Osteocyte (in vitro differentiated cells): ENCODE results near the gene ZBTB16. TPM values are rescaled to one million over a fixed set of nuclear protein-coding genes. Genes with fewer than 3 reads are reported as not detected.
A peak's percentile ranks its signal among the peaks of the same experiment; 100 is the strongest.

Experiments
- DNase-seq: peaks from one replicate; pipeline ENCODE4 v3.0.0; 2021; ENCODE audit warnings: mixed read lengths; ENCODE audit not compliant: unreplicated experiment; ENCODE audit errors: extremely low spot score
- H3K27ac Mint-ChIP-seq: one replicate; pipeline ENCODE4 v1.8.0; 2021; ENCODE audit warnings: mild to moderate bottlenecking, mixed read lengths; ENCODE audit not compliant: unreplicated experiment
- H3K27me3 Mint-ChIP-seq: one replicate; pipeline ENCODE4 v1.8.0; 2021; ENCODE audit warnings: mixed read lengths; ENCODE audit not compliant: unreplicated experiment
- H3K36me3 Mint-ChIP-seq: one replicate; pipeline ENCODE4 v1.8.0; 2021; ENCODE audit warnings: mixed read lengths; ENCODE audit not compliant: unreplicated experiment
- H3K4me1 Mint-ChIP-seq: one replicate; pipeline ENCODE4 v1.8.0; 2021; ENCODE audit warnings: mixed read lengths; ENCODE audit not compliant: unreplicated experiment
- H3K4me3 Mint-ChIP-seq: one replicate; pipeline ENCODE4 v1.8.0; 2021; ENCODE audit warnings: mild to moderate bottlenecking, moderate library complexity, mixed read lengths; ENCODE audit not compliant: unreplicated experiment
- H3K9me3 Mint-ChIP-seq: one replicate; pipeline ENCODE4 v1.8.0; 2021; ENCODE audit warnings: mixed read lengths; ENCODE audit not compliant: unreplicated experiment
- total RNA-seq: library from RNA; stranded (reverse); gene quantifications from 2 replicates; pipeline ENCODE4 v1.2.1, GENCODE V29; 2021
- TF ChIP-seq, protein P1 (sequence below): fragments of 200-600 bp; sonication (generic); IDR thresholded peaks from 2 replicates; pipeline ENCODE4 v1.5.0; 2021; ENCODE audit warnings: antibody characterized with exemption, mild to moderate bottlenecking, moderate library complexity

ZBTB16 gene
- total RNA-seq, 1 donor from 2014 or later = 20.3 TPM

DNA sequence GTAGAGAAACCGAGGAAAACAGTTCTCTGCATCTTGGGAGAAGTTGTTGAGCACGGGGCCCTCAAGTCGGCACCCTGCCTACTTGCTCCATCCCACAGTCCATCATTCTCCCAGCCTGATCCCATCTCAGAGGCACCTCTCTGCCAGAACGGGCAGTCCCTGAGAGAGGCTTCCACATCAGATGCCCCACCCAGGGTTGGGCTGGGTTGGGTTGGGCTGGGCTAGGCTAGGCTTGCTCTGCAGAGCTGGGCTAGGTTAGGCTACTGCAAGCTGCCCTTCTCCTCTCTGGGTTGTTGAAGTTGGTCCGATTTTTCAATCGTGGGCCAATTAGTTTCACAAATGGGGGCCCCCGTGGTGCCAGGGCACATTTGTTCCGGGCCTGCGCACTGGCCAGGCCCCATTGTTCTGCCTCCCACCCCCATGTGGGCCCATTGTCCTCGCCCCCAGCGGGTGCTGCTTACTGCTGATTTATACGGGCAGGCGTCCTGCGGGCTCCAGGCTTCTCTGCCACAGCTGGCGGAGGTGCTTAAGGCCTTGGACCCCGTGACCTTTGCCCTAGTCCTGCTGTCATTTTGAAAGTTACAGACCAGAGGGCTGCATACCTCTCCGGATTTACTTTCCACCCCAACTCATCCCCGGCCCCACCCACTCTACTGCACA, 173.0 kb downstream of the ZBTB16 start:
- Mint-ChIP-seq H3K4me3 (no peak overlapping the region), H3K36me3 (no peaks in the 10 kb centered on the region)

GRCh38 chr11:114233755-114234154, 174.2 kb downstream of the ZBTB16 start:
- Mint-ChIP-seq H3K9me3 (no peaks in the 10 kb centered on the region), H3K36me3 (no peaks in the 10 kb centered on the region), H3K27me3 (peaks cover 49% of the 10 kb centered on the region), H3K27ac (no peak overlapping the region), H3K4me3 (no peak overlapping the region), H3K4me1 (peaks cover 35% of the 10 kb centered on the region)
- DNase-seq = no peak
- TF ChIP-seq, protein P1, sequence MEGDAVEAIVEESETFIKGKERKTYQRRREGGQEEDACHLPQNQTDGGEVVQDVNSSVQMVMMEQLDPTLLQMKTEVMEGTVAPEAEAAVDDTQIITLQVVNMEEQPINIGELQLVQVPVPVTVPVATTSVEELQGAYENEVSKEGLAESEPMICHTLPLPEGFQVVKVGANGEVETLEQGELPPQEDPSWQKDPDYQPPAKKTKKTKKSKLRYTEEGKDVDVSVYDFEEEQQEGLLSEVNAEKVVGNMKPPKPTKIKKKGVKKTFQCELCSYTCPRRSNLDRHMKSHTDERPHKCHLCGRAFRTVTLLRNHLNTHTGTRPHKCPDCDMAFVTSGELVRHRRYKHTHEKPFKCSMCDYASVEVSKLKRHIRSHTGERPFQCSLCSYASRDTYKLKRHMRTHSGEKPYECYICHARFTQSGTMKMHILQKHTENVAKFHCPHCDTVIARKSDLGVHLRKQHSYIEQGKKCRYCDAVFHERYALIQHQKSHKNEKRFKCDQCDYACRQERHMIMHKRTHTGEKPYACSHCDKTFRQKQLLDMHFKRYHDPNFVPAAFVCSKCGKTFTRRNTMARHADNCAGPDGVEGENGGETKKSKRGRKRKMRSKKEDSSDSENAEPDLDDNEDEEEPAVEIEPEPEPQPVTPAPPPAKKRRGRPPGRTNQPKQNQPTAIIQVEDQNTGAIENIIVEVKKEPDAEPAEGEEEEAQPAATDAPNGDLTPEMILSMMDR = no peak

More for the DNA sequence above, 173.0 kb downstream of the ZBTB16 start:
- H3K4me1 Mint-ChIP-seq = peaks cover 29% of the 10 kb centered on the region
- H3K27me3 Mint-ChIP-seq = peaks cover 49% of the 10 kb centered on the region
- DNase-seq = no peak
- TF ChIP-seq, protein P1 = no peak
- H3K27ac Mint-ChIP-seq = no peak overlapping the region
- H3K9me3 Mint-ChIP-seq = no peaks in the 10 kb centered on the region

- Mint-ChIP-seq H3K27ac (peak overlapping the region; percentile 47), H3K4me3 (no peak overlapping the region), H3K9me3 (no peaks in the 10 kb centered on the region), H3K27me3 (peaks cover 28% of the 10 kb centered on the region), H3K36me3 (peaks cover 2% of the 10 kb centered on the region), H3K4me1 (peaks cover 35% of the 10 kb centered on the region)
- no peak for DNase-seq
- TF ChIP-seq, protein P1 = no peak
Measured at GRCh38 chr11:114236829-114237228, 177.3 kb downstream of the ZBTB16 start.

- peaks cover 28% of the 10 kb centered on the region for H3K27me3 Mint-ChIP-seq
- H3K36me3 Mint-ChIP-seq = peaks cover 3% of the 10 kb centered on the region
- H3K9me3 Mint-ChIP-seq = no peaks in the 10 kb centered on the region
- H3K27ac Mint-ChIP-seq = no peak overlapping the region
- DNase-seq = no peak
- peaks cover 35% of the 10 kb centered on the region for H3K4me1 Mint-ChIP-seq
- TF ChIP-seq, protein P1 = no peak
- H3K4me3 Mint-ChIP-seq = no peak overlapping the region
Measured at GRCh38 chr11:114237321-114238280, 178.1 kb downstream of the ZBTB16 start.

- H3K36me3 Mint-ChIP-seq = peaks cover 8% of the 10 kb centered on the region
- H3K4me3 Mint-ChIP-seq = no peak overlapping the region
- peaks cover 21% of the 10 kb centered on the region for H3K4me1 Mint-ChIP-seq
- no peaks in the 10 kb centered on the region for H3K9me3 Mint-ChIP-seq
- DNase-seq = no peak
- TF ChIP-seq, protein P1 = no peak
- peaks cover 13% of the 10 kb centered on the region for H3K27me3 Mint-ChIP-seq
- no peak overlapping the region for H3K27ac Mint-ChIP-seq
Measured at GRCh38 chr11:114239753-114240161, 180.2 kb downstream of the ZBTB16 start.
